ENCODE results near the gene ULBP2. TPM values are rescaled to one million over a fixed set of nuclear protein-coding genes. Genes with fewer than 3 reads are reported as not detected.
"Not testable (repeated sequence)": the region's sequence is repeated elsewhere in the genome, so short reads cannot be mapped to it uniquely, and the experiment has no call there.

The ULBP2 gene
- total RNA-seq, 1 experiment from 2014 or later, result 4.9 TPM

GRCh38 chr6:149940672-149940982 is 1.2 kb upstream of the ULBP2 start:
- Histone ChIP-seq H3K27me3 (replicated peaks; ENCODE audit: control insufficient read depth, insufficient read depth, low read length) (no peaks in the 10 kb centered on the region; the same call in 1 of the 2 replicates), H3K36me3 (ENCODE audit: control insufficient read depth, insufficient read depth, low read length) (no peaks in the 10 kb centered on the region), H3K9me3 (no peaks in the 10 kb centered on the region), H3K4me3 (ENCODE audit: low read depth, low read length) (no peak overlapping the region), H3K4me1 (no peaks in the 10 kb centered on the region)
- intact Hi-C loops (cut with micrococcal nuclease; ENCODE audit: unreplicated experiment), result no loop called here
- H3K9me3 Mint-ChIP-seq (ENCODE audit: unreplicated experiment), result no peaks in the 10 kb centered on the region
- peaks cover 19% of the 10 kb centered on the region for H3K27me3 Mint-ChIP-seq (ENCODE audit: insufficient read depth, unreplicated experiment)
- POLR2A ChIA-PET, result no interaction called here
- H3K4me3 Mint-ChIP-seq (ENCODE audit: unreplicated experiment), result peak overlapping the region; percentile 31
- CTCF ChIA-PET, result no interaction called here
- peaks cover 9% of the 10 kb centered on the region for H3K36me3 Mint-ChIP-seq (ENCODE audit: insufficient read depth, unreplicated experiment)
- BruUV-seq (replicated peaks), result no TSS peak
- DNase-seq, result no peak
- H3K27ac Mint-ChIP-seq (ENCODE audit: unreplicated experiment), result no peak overlapping the region
- TF ChIP-seq CTCF (IDR thresholded peaks at IDR 0.05; ENCODE audit: insufficient read depth in 1 of 2, low read depth in 1 of 2, low read length in 1 of 2, severe bottlenecking in 1 of 2, unreplicated experiment in 1 of 2), result no peak
- H3K4me1 Mint-ChIP-seq (ENCODE audit: low read depth, unreplicated experiment), result peaks cover 6% of the 10 kb centered on the region

- Mint-ChIP-seq H3K27ac (ENCODE audit: unreplicated experiment) (no peak overlapping the region), H3K4me3 (ENCODE audit: unreplicated experiment) (peak overlapping the region; percentile 87), H3K36me3 (ENCODE audit: insufficient read depth, unreplicated experiment) (peaks cover 9% of the 10 kb centered on the region), H3K4me1 (ENCODE audit: low read depth, unreplicated experiment) (peaks cover 6% of the 10 kb centered on the region), H3K27me3 (ENCODE audit: insufficient read depth, unreplicated experiment) (peaks cover 14% of the 10 kb centered on the region), H3K9me3 (ENCODE audit: unreplicated experiment) (no peaks in the 10 kb centered on the region)
- Histone ChIP-seq H3K9me3 (no peaks in the 10 kb centered on the region), H3K27me3 (replicated peaks; ENCODE audit: control insufficient read depth, insufficient read depth, low read length) (no peaks in the 10 kb centered on the region; the same call in 1 of the 2 replicates), H3K4me1 (no peaks in the 10 kb centered on the region), H3K36me3 (ENCODE audit: control insufficient read depth, insufficient read depth, low read length) (no peaks in the 10 kb centered on the region), H3K4me3 (ENCODE audit: low read depth, low read length) (peak overlapping the region; percentile 63)
- TF ChIP-seq CTCF (IDR thresholded peaks at IDR 0.05; ENCODE audit: insufficient read depth in 1 of 2, low read depth in 1 of 2, low read length in 1 of 2, severe bottlenecking in 1 of 2, unreplicated experiment in 1 of 2), result no peak
- ChIA-PET POLR2A (no interaction called here), CTCF (no interaction called here)
- BruUV-seq (replicated peaks), result no TSS peak
- peak in 1 of 2 experiments; percentile 26 for DNase-seq
- intact Hi-C loops (cut with micrococcal nuclease; ENCODE audit: unreplicated experiment), result no loop called here
These were observed 631 bp downstream of the ULBP2 start for GRCh38 chr6:149942461-149942829.

GRCh38 chr6:149943321-149943720 is 1.5 kb downstream of the ULBP2 start:
- H3K27ac Mint-ChIP-seq (ENCODE audit: unreplicated experiment); DNase-seq; CTCF ChIA-PET; intact Hi-C loops (cut with micrococcal nuclease; ENCODE audit: unreplicated experiment); H3K36me3 ChIP-seq (ENCODE audit: control insufficient read depth, insufficient read depth, low read length); H3K4me3 ChIP-seq (ENCODE audit: low read depth, low read length); H3K9me3 ChIP-seq; H3K4me1 Mint-ChIP-seq (ENCODE audit: low read depth, unreplicated experiment); H3K9me3 Mint-ChIP-seq (ENCODE audit: unreplicated experiment); POLR2A ChIA-PET; BruUV-seq (replicated peaks); H3K4me1 ChIP-seq; H3K27me3 ChIP-seq (replicated peaks; ENCODE audit: control insufficient read depth, insufficient read depth, low read length); H3K36me3 Mint-ChIP-seq (ENCODE audit: insufficient read depth, unreplicated experiment): not testable (repeated sequence)
- Mint-ChIP-seq H3K27me3 (ENCODE audit: insufficient read depth, unreplicated experiment) (peaks cover 14% of the 10 kb centered on the region), H3K4me3 (ENCODE audit: unreplicated experiment) (peak overlapping the region; percentile 31)

GRCh38 chr6:149945276-149945675 is 3.5 kb downstream of the ULBP2 start:
- not testable (repeated sequence) for H3K9me3 Mint-ChIP-seq (ENCODE audit: unreplicated experiment)

GRCh38 chr6:149946631-149947030 is 4.8 kb downstream of the ULBP2 start:
- H3K27ac Mint-ChIP-seq (ENCODE audit: unreplicated experiment); H3K27me3 ChIP-seq (replicated peaks; ENCODE audit: control insufficient read depth, insufficient read depth, low read length); H3K4me3 Mint-ChIP-seq (ENCODE audit: unreplicated experiment); H3K36me3 Mint-ChIP-seq (ENCODE audit: insufficient read depth, unreplicated experiment); H3K9me3 Mint-ChIP-seq (ENCODE audit: unreplicated experiment); H3K4me1 ChIP-seq; CTCF ChIA-PET; H3K36me3 ChIP-seq (ENCODE audit: control insufficient read depth, insufficient read depth, low read length); H3K27me3 Mint-ChIP-seq (ENCODE audit: insufficient read depth, unreplicated experiment); H3K9me3 ChIP-seq; DNase-seq; POLR2A ChIA-PET; H3K4me3 ChIP-seq (ENCODE audit: low read depth, low read length); BruUV-seq (replicated peaks); intact Hi-C loops (cut with micrococcal nuclease; ENCODE audit: unreplicated experiment); H3K4me1 Mint-ChIP-seq (ENCODE audit: low read depth, unreplicated experiment): not testable (repeated sequence)

More at GRCh38 chr6:149945276-149945675, 3.5 kb downstream of the ULBP2 start:
- H3K27me3 ChIP-seq (replicated peaks; ENCODE audit: control insufficient read depth, insufficient read depth, low read length); H3K9me3 ChIP-seq; H3K4me1 Mint-ChIP-seq (ENCODE audit: low read depth, unreplicated experiment); H3K4me1 ChIP-seq; BruUV-seq (replicated peaks); POLR2A ChIA-PET; H3K4me3 Mint-ChIP-seq (ENCODE audit: unreplicated experiment); intact Hi-C loops (cut with micrococcal nuclease; ENCODE audit: unreplicated experiment); H3K36me3 Mint-ChIP-seq (ENCODE audit: insufficient read depth, unreplicated experiment); DNase-seq; CTCF ChIA-PET; H3K27me3 Mint-ChIP-seq (ENCODE audit: insufficient read depth, unreplicated experiment); H3K36me3 ChIP-seq (ENCODE audit: control insufficient read depth, insufficient read depth, low read length); H3K4me3 ChIP-seq (ENCODE audit: low read depth, low read length); H3K27ac Mint-ChIP-seq (ENCODE audit: unreplicated experiment): not testable (repeated sequence)

- H3K27ac Mint-ChIP-seq (ENCODE audit: unreplicated experiment), result not testable (repeated sequence)
These were observed 5.7 kb downstream of the ULBP2 start for GRCh38 chr6:149947533-149947932.

More at GRCh38 chr6:149947533-149947932, 5.7 kb downstream of the ULBP2 start:
- H3K4me1 ChIP-seq; CTCF ChIA-PET; BruUV-seq (replicated peaks); H3K4me3 ChIP-seq (ENCODE audit: low read depth, low read length); H3K27me3 Mint-ChIP-seq (ENCODE audit: insufficient read depth, unreplicated experiment); POLR2A ChIA-PET; H3K4me1 Mint-ChIP-seq (ENCODE audit: low read depth, unreplicated experiment); H3K36me3 Mint-ChIP-seq (ENCODE audit: insufficient read depth, unreplicated experiment); H3K36me3 ChIP-seq (ENCODE audit: control insufficient read depth, insufficient read depth, low read length); DNase-seq; H3K4me3 Mint-ChIP-seq (ENCODE audit: unreplicated experiment); intact Hi-C loops (cut with micrococcal nuclease; ENCODE audit: unreplicated experiment); H3K27me3 ChIP-seq (replicated peaks; ENCODE audit: control insufficient read depth, insufficient read depth, low read length); H3K9me3 ChIP-seq; H3K9me3 Mint-ChIP-seq (ENCODE audit: unreplicated experiment): not testable (repeated sequence)

Measured in Caco-2 (cell line).